Breast epithelium (tissue), 3 donors: Measurements from ENCODE around the gene OLFML2B.

ENCODE experiments used
- CTCF ChIP-seq, 3 donors: fragments of 450-650 bp; IDR thresholded peaks; one replicate each; pipeline ENCODE4 v1.5.1; 2016 to 2017; ENCODE audit warnings: antibody characterized with exemption in 3 of 3, mild to moderate bottlenecking in 3 of 3, moderate library complexity in 3 of 3
- POLR2A ChIP-seq: fragments of 450-650 bp; IDR thresholded peaks from one replicate; pipeline ENCODE4 v1.6.1; 2016; ENCODE audit warnings: antibody characterized with exemption, mild to moderate bottlenecking, moderate library complexity

GRCh38 chr1:162009501-162010174 is 14.0 kb downstream of the OLFML2B start:
- TF ChIP-seq CTCF (IDR thresholded peaks at IDR 0.05) (no peak), POLR2A (no peak)
